Progenitor cell of endocrine pancreas (in vitro differentiated cells): Measurements from ENCODE around the gene ZFP57. TPM values are rescaled to one million over a fixed set of nuclear protein-coding genes. Genes with fewer than 3 reads are reported as not detected.

Experiments
- DNase-seq: peaks from one replicate; pipeline ENCODE4 v3.0.0; 2021; ENCODE audit warnings: low spot score; ENCODE audit not compliant: unreplicated experiment
- H3K27ac Mint-ChIP-seq: 2 replicates; pipeline ENCODE4 v1.8.0; 2021; ENCODE audit warnings: mild to moderate bottlenecking, moderate library complexity, mixed read lengths
- H3K27me3 Mint-ChIP-seq: 2 replicates; pipeline ENCODE4 v1.8.0; 2021; ENCODE audit warnings: mixed read lengths
- H3K36me3 Mint-ChIP-seq: 2 replicates; pipeline ENCODE4 v1.8.0; 2022; ENCODE audit warnings: mixed read lengths; ENCODE audit not compliant: insufficient read depth
- H3K4me1 Mint-ChIP-seq: 2 replicates; pipeline ENCODE4 v1.8.0; 2021; ENCODE audit warnings: low read depth, mixed read lengths
- H3K4me3 Mint-ChIP-seq: 2 replicates; pipeline ENCODE4 v1.8.0; 2021; ENCODE audit warnings: low read depth, mild to moderate bottlenecking, moderate library complexity, mixed read lengths
- H3K9me3 Mint-ChIP-seq: 2 replicates; pipeline ENCODE4 v1.8.0; 2021; ENCODE audit warnings: low read depth, mixed read lengths
- CTCF ChIP-seq: fragments of 200-600 bp; sonication (generic); IDR thresholded peaks from one replicate; pipeline ENCODE4 v1.5.0; 2021; ENCODE audit warnings: antibody characterized with exemption, mild to moderate bottlenecking; ENCODE audit not compliant: unreplicated experiment
- total RNA-seq: library from RNA; stranded (reverse); gene quantifications from 2 replicates; pipeline ENCODE4 v1.2.1, GENCODE V29; 2021

Gene ZFP57
- total RNA-seq, 1 donor from 2014 or later, result 0.14 TPM

- peaks cover 9% of the 10 kb centered on the region for H3K4me1 Mint-ChIP-seq
- H3K36me3 Mint-ChIP-seq, result no peaks in the 10 kb centered on the region
- H3K4me3 Mint-ChIP-seq, result no peak overlapping the region
- H3K27me3 Mint-ChIP-seq, result peaks cover 3% of the 10 kb centered on the region
- TF ChIP-seq CTCF, result no peak
- DNase-seq, result no peak
- no peak overlapping the region for H3K27ac Mint-ChIP-seq
- no peaks in the 10 kb centered on the region for H3K9me3 Mint-ChIP-seq
These were observed 28.8 kb downstream of the ZFP57 start for GRCh38 chr6:29652198-29652584.

- Mint-ChIP-seq H3K4me3 (no peak overlapping the region), H3K27ac (no peak overlapping the region), H3K27me3 (peaks cover 3% of the 10 kb centered on the region), H3K4me1 (peaks cover 9% of the 10 kb centered on the region), H3K9me3 (no peaks in the 10 kb centered on the region), H3K36me3 (no peaks in the 10 kb centered on the region)
- peak; percentile 74 for TF ChIP-seq CTCF
- DNase-seq, result no peak
These were observed 29.3 kb downstream of the ZFP57 start for GRCh38 chr6:29651413-29652197.

GRCh38 chr6:29649701-29650673, 31.0 kb downstream of the ZFP57 start:
- no peaks in the 10 kb centered on the region for H3K36me3 Mint-ChIP-seq
- H3K9me3 Mint-ChIP-seq, result no peaks in the 10 kb centered on the region
- peak overlapping the region; percentile 89 for H3K4me3 Mint-ChIP-seq
- H3K4me1 Mint-ChIP-seq, result peaks cover 8% of the 10 kb centered on the region
- DNase-seq, result peak; percentile 95
- no peaks in the 10 kb centered on the region for H3K27me3 Mint-ChIP-seq
- peak overlapping the region; percentile 99 for H3K27ac Mint-ChIP-seq
- peak; percentile 94 for TF ChIP-seq CTCF

GRCh38 chr6:29647927-29648642, 32.9 kb downstream of the ZFP57 start:
- no peak for DNase-seq
- Mint-ChIP-seq H3K4me3 (no peak overlapping the region), H3K4me1 (peaks cover 8% of the 10 kb centered on the region), H3K27ac (no peak overlapping the region), H3K27me3 (no peaks in the 10 kb centered on the region), H3K36me3 (no peaks in the 10 kb centered on the region), H3K9me3 (no peaks in the 10 kb centered on the region)
- TF ChIP-seq CTCF, result peak; percentile 56
